ENCODE measurements around the gene SUPT7L.

- TF ChIP-seq CTCF (IDR thresholded peaks at IDR 0.05; ENCODE audit: low read depth, low read length) (no peak), EZH2phosphoT487 (IDR thresholded peaks at IDR 0.05; ENCODE audit: low read depth) (no peak)
Observed at GRCh38 chr2:27672723-27673486, 9.5 kb upstream of the SUPT7L start.
